ENCODE data around the gene ACSS1.

Gene ACSS1

DNA sequence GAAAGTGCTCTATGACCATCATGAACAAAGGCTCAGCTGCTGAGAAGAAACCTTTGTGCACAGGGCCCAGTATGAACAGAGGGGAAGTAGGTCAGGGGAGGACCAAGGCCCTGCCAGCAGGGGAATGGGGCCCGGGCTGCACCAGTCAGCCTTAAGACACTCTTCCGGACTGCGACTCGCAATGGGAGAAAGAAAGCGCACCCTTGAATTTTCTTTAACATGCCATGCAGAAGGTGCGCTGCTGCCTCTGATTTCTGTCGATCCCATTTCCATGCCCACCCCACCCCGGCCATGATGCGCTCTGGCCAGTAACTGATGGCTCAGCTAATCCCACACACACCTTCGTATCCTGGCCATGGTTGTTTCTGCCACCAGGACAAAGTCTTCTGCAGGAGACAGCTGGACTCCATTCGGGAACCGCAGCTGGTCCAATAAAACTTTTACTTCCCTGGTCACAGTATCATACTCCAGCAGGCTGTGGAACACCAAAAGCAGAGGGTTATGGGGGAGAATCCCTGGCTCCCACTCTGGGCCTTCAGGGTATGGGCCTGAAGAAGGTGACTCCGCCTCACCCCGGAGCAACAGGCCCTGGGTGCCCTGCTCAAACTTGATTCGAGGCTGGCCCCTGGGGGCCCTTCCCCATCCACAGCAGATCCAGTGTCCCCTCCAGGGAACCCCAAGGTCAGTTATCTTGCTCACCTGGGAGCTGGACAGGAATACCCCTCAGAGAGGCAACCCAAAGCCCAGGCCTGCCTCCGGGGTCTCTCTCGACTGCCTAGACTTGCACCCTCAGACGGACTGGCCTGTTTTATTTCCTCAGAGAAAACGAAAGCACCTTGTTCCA is 88.5 kb downstream of the ACSS1 start:
- no peak for DNase-seq

DNA sequence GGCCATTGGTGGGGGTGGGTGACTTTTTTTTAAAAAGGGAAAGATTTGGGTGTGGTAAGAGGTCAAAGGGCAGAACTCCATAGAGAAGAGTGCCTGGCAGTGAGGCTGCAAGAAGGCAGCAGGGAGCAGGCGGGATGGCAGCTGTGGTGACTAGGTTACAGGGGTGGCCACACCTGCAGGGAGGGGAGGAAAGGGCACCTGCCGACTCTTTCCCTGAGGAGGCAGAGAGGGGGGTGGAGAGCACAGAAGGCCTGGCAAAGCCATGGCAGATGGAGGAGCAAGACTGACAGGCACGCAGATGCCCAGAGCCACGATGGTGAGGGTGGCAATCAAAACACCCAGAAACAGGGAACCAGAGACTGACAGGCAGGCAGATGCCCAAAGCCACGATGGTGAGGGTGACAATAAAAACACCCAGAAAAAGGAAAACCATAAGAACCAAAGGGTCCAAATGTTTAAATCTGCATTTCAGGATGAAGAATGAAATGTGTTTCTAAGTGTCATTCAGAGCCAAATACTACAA is 89.6 kb downstream of the ACSS1 start:
- no peak for DNase-seq

DNA sequence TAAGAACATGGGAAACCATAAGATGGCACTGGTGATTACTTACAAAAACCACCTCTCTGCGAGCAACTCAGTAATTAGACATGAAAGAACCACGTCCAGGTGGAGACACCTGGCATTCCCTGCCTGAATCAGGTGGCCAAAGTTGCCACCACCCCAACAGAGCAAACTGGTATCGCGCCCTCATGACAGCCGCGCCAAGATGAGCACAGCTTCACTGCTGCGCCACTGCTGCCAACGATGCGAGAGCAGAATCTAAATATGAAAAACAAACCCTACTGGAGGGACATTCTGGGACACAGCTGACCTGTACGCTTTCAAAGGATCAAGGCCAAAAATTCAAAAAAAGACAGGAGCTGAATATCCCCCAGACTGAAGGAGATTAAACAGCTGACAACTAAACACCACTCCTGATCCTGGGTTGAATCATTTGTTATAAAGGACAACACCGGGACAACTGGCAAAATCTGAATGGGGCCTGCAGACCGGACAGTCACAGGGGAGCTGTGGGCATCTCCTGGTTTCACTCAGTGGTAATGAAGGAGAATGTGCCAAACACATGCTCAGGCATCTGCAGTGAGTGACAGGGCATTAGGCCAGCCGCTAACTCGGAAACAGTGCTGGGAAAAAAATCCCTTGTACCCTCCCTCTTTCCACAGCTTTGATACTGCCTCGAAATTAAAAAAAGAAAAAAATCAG is 91.5 kb downstream of the ACSS1 start:
- DNase-seq, result no peak

DNA sequence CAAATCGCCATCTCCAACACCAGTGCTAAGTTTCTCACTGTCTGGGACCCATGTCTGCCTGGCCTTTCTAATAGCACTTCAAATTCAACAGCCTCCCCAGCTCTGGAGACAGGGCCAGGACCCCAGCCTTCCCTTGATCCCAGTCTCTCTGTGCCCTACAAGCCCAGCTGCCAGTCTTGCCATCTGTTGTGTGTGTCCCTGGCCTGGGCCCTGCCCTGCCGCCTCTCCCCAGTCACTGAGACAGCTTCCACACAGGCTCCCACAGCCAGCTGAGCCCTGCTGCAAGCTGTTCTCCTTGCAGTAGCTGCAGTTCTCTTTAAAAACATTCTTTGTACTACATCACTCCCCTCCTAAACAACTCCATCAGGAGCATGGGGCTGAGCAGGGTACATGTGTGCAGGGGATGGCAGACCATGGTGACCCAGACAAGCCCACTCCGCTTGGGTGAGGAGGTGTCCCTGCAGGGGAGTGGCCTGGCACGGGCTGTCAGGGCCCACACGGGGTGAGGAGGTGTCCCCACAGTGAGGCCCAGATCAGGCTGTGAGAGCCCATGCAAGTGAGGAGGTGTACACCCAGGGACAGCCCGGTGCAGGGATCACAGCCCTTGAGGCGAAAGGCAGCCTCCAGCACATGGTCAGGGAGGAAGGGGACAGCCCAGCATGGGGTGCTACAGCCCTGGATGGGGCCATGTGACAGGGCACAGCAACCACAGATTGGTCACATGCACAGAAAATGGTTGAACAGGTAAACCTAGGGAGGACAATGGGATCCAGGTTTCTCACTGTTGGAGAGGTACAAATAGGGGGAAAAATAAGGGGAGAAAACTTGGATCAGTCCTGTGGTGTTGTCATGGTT is 92.6 kb downstream of the ACSS1 start:
- no peak for DNase-seq

DNA sequence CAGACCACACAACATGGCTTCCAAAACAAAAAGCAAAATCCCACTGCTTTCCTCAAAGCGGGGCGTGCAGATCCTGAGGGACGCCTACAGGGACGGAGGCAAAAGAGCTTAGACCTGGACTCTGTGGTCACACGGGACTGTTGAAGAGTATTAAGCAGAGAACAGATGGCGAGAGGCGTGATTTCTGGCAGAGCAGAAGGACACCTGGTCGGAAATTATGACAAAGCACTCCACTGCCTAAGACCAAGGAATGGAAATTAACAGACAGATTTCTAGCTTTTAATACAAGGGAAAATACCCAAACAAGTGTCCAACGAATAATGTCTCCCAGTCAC is 93.5 kb downstream of the ACSS1 start:
- DNase-seq, result no peak

DNA sequence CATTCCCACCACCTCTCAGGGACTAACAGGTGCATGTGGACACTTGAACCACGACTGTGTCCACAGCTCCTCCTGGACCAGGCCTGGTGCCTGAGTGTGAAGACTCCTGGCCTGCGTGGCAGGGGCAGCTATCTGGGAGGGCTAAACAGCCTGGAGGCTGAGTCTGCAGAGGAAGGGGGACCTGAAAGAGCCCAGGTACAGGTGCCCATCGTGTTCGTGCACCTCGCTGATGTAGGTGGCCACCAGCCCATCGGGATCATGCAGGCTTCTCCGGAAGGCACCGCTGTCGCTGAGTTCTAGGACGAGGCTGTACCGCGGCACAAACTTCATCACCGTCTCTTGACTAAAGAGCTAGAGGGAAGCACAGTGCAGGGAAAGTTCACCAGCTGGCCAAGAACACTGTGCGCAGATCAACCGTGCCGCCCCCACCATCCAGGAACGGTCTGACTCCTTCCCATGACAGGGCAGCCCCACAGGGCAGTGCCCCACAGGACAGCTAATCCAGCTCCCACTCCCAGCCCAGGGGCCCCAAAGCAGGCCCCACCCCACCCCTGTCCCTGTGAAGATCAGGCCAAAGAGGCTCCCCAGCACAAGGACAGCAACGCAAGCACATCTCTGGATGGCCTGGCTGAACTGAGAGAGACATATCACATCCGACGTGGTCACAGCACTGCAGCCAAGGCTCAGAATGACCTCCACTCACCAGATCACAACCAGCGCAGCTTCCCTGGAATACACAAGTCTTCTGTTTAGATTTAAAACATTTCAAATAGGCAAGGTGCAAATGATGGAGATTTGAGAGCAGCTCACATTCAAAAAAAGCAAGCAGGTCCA is 94.0 kb downstream of the ACSS1 start:
- DNase-seq, result no peak

DNA sequence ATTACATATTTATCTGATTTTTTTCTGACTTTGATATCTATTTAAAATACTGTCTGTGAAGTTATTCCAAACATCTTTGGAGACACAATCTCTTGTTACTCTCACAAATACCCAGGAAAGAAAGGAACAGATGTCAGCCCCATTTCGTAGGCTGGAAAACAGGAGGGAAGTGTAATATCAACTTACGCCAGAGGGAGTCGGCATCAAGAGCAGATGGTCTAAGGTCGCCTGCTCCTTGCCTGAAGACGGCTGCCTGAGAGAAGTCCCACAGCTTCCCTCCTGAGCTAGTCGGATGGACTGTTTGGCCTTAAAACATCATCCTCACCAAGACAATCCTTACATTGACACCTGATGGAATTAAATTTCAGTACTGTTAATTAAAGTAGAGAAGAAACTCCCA is 95.4 kb downstream of the ACSS1 start:
- DNase-seq, result no peak

DNA sequence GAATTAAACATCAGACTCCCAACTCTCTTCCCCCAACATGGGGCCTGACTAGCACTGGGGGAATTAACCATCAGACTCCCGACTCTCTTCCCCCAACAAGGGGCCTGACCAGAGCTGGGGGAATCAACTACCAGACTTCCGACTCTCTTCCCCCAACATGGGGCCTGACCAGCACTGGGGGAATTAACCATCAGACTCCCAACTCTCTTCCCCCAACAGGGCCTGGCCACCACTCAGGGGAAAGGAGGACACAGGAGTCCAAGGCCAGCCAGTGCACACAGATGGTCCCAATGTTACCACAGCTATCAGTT is 95.8 kb downstream of the ACSS1 start:
- no peak for DNase-seq

DNA sequence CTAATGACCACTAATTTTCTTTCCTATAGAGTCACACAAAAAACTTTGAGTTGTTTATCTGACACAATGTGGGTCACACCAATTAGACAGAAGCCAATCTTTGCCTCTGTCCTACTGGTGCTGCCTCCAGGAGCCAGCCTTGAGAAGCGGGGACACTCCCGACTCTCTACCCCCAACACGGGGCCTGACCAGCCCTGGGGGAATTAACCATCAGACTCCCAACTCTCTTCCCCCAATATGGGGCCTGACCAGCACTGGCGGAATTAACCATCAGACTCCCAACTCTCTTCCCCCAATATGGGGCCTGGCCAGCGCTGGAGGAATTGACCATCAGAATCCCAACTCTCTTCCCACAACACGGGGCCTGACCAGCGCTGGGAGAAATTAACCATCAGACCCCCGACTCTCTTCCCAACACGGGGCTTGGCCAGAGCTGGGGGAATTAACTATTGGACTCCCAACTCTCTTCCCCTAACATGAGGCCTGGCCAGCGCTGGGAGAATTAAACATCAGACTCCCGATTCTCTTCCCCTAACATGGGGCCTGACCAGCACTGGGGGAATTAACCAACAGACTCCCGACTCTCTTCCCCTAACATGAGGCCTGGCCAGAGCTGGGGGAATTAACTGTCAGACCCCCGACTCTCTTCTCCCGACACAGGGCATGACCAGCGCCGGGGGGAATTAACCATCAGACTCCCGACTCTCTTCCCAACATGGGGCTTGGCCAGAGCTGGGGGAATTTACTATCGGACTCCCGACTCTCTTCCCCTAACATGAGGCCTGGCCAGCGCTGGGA is 96.4 kb downstream of the ACSS1 start:
- DNase-seq, result no peak

DNA sequence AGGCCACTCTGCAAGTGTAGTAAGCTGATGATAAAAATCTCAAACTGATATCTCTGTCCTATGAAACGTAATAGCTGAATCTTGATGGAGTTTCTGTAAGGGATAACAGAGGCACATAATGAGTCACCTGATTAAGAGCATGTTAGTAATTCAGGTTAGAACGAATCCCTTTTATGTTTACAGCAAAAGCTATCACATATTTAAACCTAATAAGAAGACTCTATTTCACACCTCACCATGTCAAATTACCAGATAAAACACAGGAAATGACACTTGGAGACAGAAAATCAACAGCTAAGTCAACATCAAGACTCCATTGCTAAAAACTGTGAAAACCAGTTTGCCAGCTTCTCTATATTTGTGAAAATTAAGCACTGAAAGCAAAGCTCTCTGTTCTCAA is 97.1 kb downstream of the ACSS1 start:
- DNase-seq, result no peak

DNA sequence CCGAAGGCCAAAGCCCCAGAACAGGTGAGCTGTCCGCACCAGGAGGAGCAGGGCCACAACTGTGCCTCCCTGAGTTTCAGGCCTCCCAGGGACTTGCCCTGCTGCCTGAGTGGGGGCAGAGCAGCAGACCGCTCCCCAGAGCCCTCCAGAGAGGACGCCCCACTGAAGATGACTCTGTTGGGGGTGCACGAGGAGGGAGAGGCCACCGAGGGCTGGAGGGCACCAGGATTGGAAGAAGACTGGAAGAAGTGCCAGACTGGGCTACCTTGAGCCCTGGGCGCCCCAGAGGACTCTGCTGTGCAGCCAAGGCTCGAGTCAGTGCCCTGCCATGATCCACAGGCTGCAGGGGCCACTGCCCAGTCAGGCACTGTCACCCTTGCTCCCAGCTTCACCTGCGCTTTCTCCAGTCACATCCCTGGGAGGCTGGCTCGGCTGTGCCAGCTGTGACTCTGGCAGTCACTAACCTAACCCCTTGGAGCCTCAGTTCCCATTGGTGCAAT is 97.6 kb downstream of the ACSS1 start:
- no peak for DNase-seq

DNA sequence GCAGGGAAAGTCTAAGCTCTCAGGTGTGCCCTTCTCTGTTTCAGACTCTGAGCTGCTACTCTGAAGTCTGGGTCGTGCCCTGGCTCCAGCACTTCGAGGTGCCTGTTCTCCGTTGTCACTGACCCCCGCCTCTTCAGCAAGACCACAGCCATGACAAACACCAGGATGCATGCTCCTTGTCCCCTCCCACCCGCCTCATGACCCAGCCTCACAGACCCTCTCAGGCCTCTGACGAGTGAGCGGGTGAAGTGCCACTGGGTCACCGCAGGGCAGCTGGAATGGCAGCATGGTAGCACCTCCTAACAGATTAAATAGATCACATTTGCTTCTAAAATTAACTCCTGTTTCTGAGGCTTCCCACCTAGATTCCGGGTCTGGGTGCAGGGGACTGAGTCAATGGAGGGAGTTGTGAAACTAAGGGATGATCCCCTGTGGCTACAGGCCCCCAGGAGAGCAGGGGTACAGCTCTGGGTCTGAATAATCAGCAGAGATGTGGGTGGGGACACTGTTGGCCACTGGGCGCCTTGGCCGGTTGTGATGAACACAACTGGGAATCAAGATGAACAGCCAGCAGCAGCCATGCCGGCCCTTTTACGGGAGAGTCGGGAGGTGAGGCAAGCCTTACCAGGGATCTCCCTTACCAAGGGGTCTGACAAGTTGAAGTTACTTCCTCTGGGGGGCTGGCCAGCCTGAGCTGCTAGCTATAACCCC is 98.2 kb downstream of the ACSS1 start:
- DNase-seq, result no peak

DNA sequence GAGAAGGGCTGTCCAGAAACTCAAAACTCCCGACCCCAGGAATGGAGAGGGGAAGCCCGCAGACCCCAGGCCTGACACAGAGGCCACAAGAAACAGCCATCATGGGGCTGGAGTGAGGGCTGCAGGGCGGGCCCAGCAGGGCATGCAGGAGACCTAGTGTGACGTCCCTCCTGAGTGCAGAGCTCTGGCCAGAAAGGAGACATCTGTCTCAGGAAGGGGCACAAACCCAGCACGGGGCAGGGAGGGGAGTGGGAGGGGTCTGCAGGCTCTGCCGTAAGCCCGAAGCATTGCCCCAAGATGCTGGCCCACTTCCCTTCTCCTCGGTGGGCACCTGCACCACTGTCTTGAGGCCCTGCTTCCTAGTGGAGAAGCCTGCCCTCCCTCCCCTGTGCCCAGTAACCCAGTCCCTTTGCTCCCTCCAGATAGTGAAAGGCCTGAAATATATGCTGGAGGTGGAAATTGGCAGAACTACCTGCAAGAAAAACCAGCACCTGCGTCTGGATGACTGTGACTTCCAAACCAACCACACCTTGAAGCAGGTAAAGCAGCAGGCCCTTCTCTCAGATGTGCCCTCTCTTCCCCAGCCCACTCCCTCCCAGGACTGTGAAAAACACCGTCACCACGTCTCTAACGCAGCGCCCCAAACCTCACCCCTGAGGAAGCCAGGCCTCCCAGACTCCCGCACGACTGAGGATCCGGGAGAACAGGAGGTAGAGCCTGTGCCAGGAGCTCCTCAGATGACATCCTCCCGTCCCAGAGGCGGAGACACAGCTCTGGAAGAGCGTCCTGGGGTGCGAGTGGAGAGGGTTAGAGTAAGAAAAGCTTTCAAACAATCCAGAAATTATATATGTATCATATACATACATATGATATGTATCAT is 99.2 kb downstream of the ACSS1 start:
- no peak for DNase-seq

DNA sequence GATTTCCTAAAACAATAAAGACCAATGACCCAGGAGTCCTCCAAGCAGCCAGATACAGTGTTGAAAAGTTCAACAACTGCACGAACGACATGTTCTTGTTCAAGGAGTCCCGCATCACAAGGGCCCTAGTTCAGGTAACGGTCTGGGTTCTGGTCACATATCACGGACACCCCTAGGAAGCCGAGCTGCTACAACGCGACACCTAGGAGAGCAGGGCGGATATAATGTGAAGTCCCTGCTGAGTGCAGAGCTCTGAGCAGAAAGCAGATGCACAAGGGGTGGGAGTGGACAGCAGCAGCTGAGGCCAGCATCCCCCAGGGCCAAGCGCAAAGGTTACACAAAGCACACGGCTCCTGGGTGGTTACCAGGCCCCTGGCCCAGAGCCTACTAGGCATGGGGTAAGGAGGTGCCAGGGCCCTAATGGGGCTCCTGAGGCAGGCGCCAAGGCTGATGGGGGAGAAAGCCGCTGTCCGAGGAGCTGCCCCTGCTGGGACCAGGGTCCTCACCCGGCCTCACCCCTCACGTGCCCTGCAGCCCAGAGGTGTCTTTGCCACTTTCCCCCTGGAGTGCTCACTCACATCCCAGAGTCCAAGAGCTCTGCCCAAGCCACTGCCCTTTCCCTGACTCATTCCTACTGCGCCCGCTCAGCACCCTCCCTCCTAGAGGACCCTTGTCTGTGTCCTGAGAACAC is 100.5 kb downstream of the ACSS1 start:
- no peak for DNase-seq

Data from suppressor macrophage treated with lipopolysaccharide for 4 hours (primary cell).